Type B pancreatic cell (in vitro differentiated cells): ENCODE data around the gene CKS1B. TPM values are rescaled to one million over a fixed set of nuclear protein-coding genes. Genes with fewer than 3 reads are reported as not detected.

Experiments used
- DNase-seq: peaks from one replicate; pipeline ENCODE4 v3.0.0; 2021; ENCODE audit warnings: mixed read lengths; ENCODE audit not compliant: unreplicated experiment; ENCODE audit errors: extremely low spot score
- H3K27ac Mint-ChIP-seq: 2 replicates; pipeline ENCODE4 v1.8.0; 2021; ENCODE audit warnings: mild to moderate bottlenecking, mixed read lengths
- H3K27me3 Mint-ChIP-seq: 2 replicates; pipeline ENCODE4 v1.8.0; 2021; ENCODE audit warnings: mixed read lengths
- H3K36me3 Mint-ChIP-seq: 2 replicates; pipeline ENCODE4 v1.8.0; 2021; ENCODE audit warnings: mixed read lengths
- H3K4me1 Mint-ChIP-seq: one replicate; pipeline ENCODE4 v1.8.0; 2021; ENCODE audit warnings: mixed read lengths; ENCODE audit not compliant: unreplicated experiment
- H3K4me3 Mint-ChIP-seq: 2 replicates; pipeline ENCODE4 v1.8.0; 2021; ENCODE audit warnings: mild to moderate bottlenecking, mixed read lengths
- H3K9me3 Mint-ChIP-seq: 2 replicates; pipeline ENCODE4 v1.8.0; 2021; ENCODE audit warnings: mixed read lengths
- CTCF ChIP-seq: fragments of 200-600 bp; sonication (generic); conservative IDR thresholded peaks from 2 replicates; pipeline ENCODE4 v1.5.0; 2021; ENCODE audit warnings: antibody characterized with exemption, mild to moderate bottlenecking
- microRNA-seq: library from miRNA; unstranded; fragments of <30 nt; microRNA quantifications from one replicate; pipeline ENCODE4, GENCODE V29; 2020
- total RNA-seq: library from RNA; stranded (reverse); gene quantifications from 2 replicates; pipeline ENCODE4 v1.2.1, GENCODE V29; 2021; ENCODE audit warnings: low replicate concordance

The CKS1B gene
- total RNA-seq, 1 donor from 2014 or later = 119 TPM

GRCh38 chr1:155023627-155024026 lies 49.1 kb downstream of the CKS1B start:
- H3K4me3 Mint-ChIP-seq = no peak overlapping the region
- DNase-seq = no peak
- H3K4me1 Mint-ChIP-seq = peaks cover 25% of the 10 kb centered on the region
- H3K36me3 Mint-ChIP-seq = no peaks in the 10 kb centered on the region
- peak overlapping the region; percentile 12 for H3K27ac Mint-ChIP-seq
- H3K9me3 Mint-ChIP-seq = no peaks in the 10 kb centered on the region
- no peak for TF ChIP-seq CTCF
- no peaks in the 10 kb centered on the region for H3K27me3 Mint-ChIP-seq

DNA sequence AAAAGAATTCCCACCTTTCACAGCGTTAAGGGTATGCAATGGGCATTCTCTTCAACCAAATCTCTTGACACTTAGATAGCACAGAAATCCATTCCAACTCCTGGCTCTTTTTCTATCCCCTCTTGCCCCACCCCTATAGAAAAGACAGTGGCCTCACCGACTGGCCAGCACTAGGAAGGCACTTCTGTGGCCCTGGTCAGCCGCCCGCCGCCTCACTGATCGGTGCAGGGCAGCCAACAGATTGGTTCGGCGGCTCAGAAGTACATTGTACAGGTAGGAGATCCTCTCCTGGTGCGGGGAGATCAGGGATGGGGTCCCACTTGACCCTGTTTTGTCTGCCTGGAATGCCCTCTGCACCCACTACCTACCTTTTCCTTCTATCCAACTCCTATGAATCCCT lies 49.8 kb downstream of the CKS1B start:
- peaks cover 4% of the 10 kb centered on the region for H3K27me3 Mint-ChIP-seq
- no peaks in the 10 kb centered on the region for H3K36me3 Mint-ChIP-seq
- DNase-seq = no peak
- H3K4me1 Mint-ChIP-seq = peaks cover 19% of the 10 kb centered on the region
- no peak overlapping the region for H3K27ac Mint-ChIP-seq
- no peak for TF ChIP-seq CTCF
- H3K4me3 Mint-ChIP-seq = no peak overlapping the region
- H3K9me3 Mint-ChIP-seq = no peaks in the 10 kb centered on the region

GRCh38 chr1:155026154-155026553 lies 51.7 kb downstream of the CKS1B start:
- H3K4me3 Mint-ChIP-seq = no peak overlapping the region
- no peak overlapping the region for H3K27ac Mint-ChIP-seq
- H3K36me3 Mint-ChIP-seq = no peaks in the 10 kb centered on the region
- TF ChIP-seq CTCF = no peak
- peaks cover 10% of the 10 kb centered on the region for H3K4me1 Mint-ChIP-seq
- no peak for DNase-seq
- H3K27me3 Mint-ChIP-seq = peaks cover 4% of the 10 kb centered on the region
- H3K9me3 Mint-ChIP-seq = no peaks in the 10 kb centered on the region

DNA sequence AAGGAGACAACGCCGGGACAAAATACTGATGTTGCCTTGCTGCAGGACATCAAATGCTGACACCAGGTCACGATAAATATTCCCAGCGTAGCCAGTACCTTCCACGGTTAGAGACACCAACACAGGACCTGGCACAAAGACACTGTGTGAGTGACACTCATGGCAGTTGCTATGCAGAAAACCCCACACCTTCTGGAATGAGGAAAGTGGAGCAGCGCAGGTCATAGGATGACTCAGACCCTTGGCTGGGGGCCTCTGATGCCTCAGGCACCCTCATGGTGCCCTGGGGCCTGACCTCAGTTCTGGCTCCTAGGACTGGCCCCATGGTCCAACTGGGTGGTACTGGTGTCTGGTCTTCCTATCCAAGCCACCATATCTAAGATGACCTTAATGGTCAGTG lies 52.1 kb downstream of the CKS1B start:
- peaks cover 6% of the 10 kb centered on the region for H3K4me1 Mint-ChIP-seq
- no peak overlapping the region for H3K27ac Mint-ChIP-seq
- no peak for DNase-seq
- peaks cover 4% of the 10 kb centered on the region for H3K27me3 Mint-ChIP-seq
- no peak overlapping the region for H3K4me3 Mint-ChIP-seq
- TF ChIP-seq CTCF = no peak
- H3K36me3 Mint-ChIP-seq = no peaks in the 10 kb centered on the region
- H3K9me3 Mint-ChIP-seq = no peaks in the 10 kb centered on the region

Small RNAs within 50 kb of the gene (microRNA-seq; reads per million reads assigned to microRNA genes)
- gene MIR4258 = not detected

Other genes starting within 250 kb of the CKS1B start
- gene KCNN3, start 104.4 kb upstream of the CKS1B start, total RNA-seq = 0.45 and 3.8 TPM in 2 replicates
- gene PMVK, start 38.0 kb upstream of the CKS1B start, total RNA-seq = 30.3 and 46.2 TPM in 2 replicates
- 57.3 and 65.8 TPM in 2 replicates for gene PBXIP1, start 18.6 kb upstream of the CKS1B start, total RNA-seq
- 48.1 and 49.0 TPM in 2 replicates for gene PYGO2, start 12.9 kb upstream of the CKS1B start, total RNA-seq
- gene SHC1, start 3.9 kb upstream of the CKS1B start, total RNA-seq = 65.3 and 87.8 TPM in 2 replicates
- 51.4 and 59.0 TPM in 2 replicates for gene FLAD1, start 8.7 kb downstream of the CKS1B start, total RNA-seq
- 0.52 and 1.1 TPM in 2 replicates for gene LENEP, start 18.9 kb downstream of the CKS1B start, total RNA-seq
- 38.1 and 75.9 TPM in 2 replicates for gene ZBTB7B, start 28.1 kb downstream of the CKS1B start, total RNA-seq
- 1.6 and 2.4 TPM in 2 replicates for gene DCST2, start 59.1 kb downstream of the CKS1B start, total RNA-seq
- not detected in 2 replicates for gene DCST1, start 59.1 kb downstream of the CKS1B start, total RNA-seq
- gene ADAM15, start 76.6 kb downstream of the CKS1B start, total RNA-seq = 61.9 and 69.0 TPM in 2 replicates
- gene EFNA4, start 89.1 kb downstream of the CKS1B start, total RNA-seq = 21.2 and 22.1 TPM in 2 replicates
- 3.4 and 4.7 TPM in 2 replicates for gene EFNA3, start 104.2 kb downstream of the CKS1B start, total RNA-seq
- 26.1 and 69.9 TPM in 2 replicates for gene EFNA1, start 153.2 kb downstream of the CKS1B start, total RNA-seq
- 27.8 and 43.0 TPM in 2 replicates for gene SLC50A1, start 161.2 kb downstream of the CKS1B start, total RNA-seq
- 73.9 and 75.3 TPM in 2 replicates for gene DPM3, start 165.8 kb downstream of the CKS1B start, total RNA-seq
- 173 and 179 TPM in 2 replicates for gene KRTCAP2, start 198.6 kb downstream of the CKS1B start, total RNA-seq
- 2.0 and 8.1 TPM in 2 replicates for gene TRIM46, start 199.2 kb downstream of the CKS1B start, total RNA-seq
- 23.2 and 28.0 TPM in 2 replicates for gene THBS3, start 233.2 kb downstream of the CKS1B start, total RNA-seq
- 34.0 and 44.2 TPM in 2 replicates for gene MTX1, start 234.0 kb downstream of the CKS1B start, total RNA-seq